SU-DHL-6 (cell line): ENCODE data around the gene MARK2.

Experiments used
- EZH2phosphoT487 ChIP-seq: fragments of 200-600 bp; sonication (generic), shearing (Covaris generic); conservative IDR thresholded peaks from 2 replicates; pipeline ENCODE4 v1.6.1; 2018; ENCODE audit warnings: mild to moderate bottlenecking, antibody characterized with exemption, low read length, moderate library complexity, mixed read lengths
- TF ChIP-seq, protein P1 (sequence below): fragments of 200-600 bp; sonication (generic); IDR thresholded peaks from one replicate; pipeline ENCODE4 v1.5.1; 2017; ENCODE audit warnings: antibody characterized with exemption, mild to moderate bottlenecking, low read length, moderate library complexity; ENCODE audit not compliant: insufficient read depth, poor library complexity, severe bottlenecking

DNA sequence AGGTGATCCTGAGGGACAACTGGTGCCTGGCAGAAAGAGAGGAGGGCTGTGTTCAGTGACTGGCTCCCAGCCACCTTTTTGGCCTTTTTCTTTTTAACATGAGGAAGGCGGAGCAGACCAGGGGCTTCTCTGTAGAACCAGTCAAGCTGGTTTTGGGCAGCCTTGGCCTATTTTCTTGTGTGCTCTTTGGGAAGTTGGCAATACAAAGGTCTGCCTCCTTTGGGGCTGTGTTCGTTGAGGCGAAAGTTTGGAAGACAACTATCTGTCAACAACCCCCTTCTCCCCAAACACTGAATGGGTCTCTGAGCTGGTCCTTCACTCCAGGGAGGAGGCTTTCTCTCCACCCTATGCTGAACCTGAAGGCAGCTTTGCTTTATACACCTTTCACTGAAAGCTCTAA lies 8.5 kb downstream of the MARK2 start:
- TF ChIP-seq, protein P1, sequence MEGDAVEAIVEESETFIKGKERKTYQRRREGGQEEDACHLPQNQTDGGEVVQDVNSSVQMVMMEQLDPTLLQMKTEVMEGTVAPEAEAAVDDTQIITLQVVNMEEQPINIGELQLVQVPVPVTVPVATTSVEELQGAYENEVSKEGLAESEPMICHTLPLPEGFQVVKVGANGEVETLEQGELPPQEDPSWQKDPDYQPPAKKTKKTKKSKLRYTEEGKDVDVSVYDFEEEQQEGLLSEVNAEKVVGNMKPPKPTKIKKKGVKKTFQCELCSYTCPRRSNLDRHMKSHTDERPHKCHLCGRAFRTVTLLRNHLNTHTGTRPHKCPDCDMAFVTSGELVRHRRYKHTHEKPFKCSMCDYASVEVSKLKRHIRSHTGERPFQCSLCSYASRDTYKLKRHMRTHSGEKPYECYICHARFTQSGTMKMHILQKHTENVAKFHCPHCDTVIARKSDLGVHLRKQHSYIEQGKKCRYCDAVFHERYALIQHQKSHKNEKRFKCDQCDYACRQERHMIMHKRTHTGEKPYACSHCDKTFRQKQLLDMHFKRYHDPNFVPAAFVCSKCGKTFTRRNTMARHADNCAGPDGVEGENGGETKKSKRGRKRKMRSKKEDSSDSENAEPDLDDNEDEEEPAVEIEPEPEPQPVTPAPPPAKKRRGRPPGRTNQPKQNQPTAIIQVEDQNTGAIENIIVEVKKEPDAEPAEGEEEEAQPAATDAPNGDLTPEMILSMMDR, result no peak
- TF ChIP-seq EZH2phosphoT487, result no peak
